SHP77 (cell line): ENCODE measurements around the gene TAB2.
A peak's percentile ranks its signal among the peaks of the same experiment; 100 is the strongest.

Source experiments
- DNase-seq, 2 experiments: peaks; one replicate each; lab custom pipeline; 2025; lab: John Stamatoyannopoulos, UW

Gene TAB2

GRCh38 chr6:149317644-149318571 is at the start of gene TAB2:
Gene TAB2, plus strand, starts transcription at chr6:149317712. Its CDS starts 52,286 bp downstream, at chr6:149369998.
- DNase-seq: peak in 1 of 2 experiments; percentile 20

GRCh38 chr6:149268146-149268545 is 49.4 kb upstream of the TAB2 start:
- DNase-seq: no peak

- no peak for DNase-seq
These were observed 48.7 kb upstream of the TAB2 start for GRCh38 chr6:149268768-149269167.

GRCh38 chr6:149270616-149271015 is 46.9 kb upstream of the TAB2 start:
- DNase-seq: no peak

- no peak for DNase-seq
These were observed 45.9 kb upstream of the TAB2 start for GRCh38 chr6:149271348-149272340.

GRCh38 chr6:149273318-149273717 is 44.2 kb upstream of the TAB2 start:
- DNase-seq: no peak

- no peak for DNase-seq
These were observed 41.9 kb upstream of the TAB2 start for GRCh38 chr6:149275621-149276020.

- no peak for DNase-seq
These were observed 39.9 kb upstream of the TAB2 start for GRCh38 chr6:149277621-149278020.

- no peak for DNase-seq
These were observed 38.5 kb upstream of the TAB2 start for GRCh38 chr6:149278997-149279396.

- DNase-seq: no peak
These were observed 32.6 kb upstream of the TAB2 start for GRCh38 chr6:149284904-149285303.

- no peak for DNase-seq
These were observed 31.9 kb upstream of the TAB2 start for GRCh38 chr6:149285626-149286025.

- DNase-seq: no peak
These were observed 30.6 kb upstream of the TAB2 start for GRCh38 chr6:149286905-149287304.

GRCh38 chr6:149289192-149289781 is 28.2 kb upstream of the TAB2 start:
- DNase-seq: no peak

GRCh38 chr6:149289966-149290365 is 27.5 kb upstream of the TAB2 start:
- no peak for DNase-seq

- DNase-seq: no peak
These were observed 24.3 kb upstream of the TAB2 start for GRCh38 chr6:149293244-149293643.

- DNase-seq: no peak
These were observed 16.9 kb upstream of the TAB2 start for GRCh38 chr6:149300563-149300962.

- no peak for DNase-seq
These were observed 14.8 kb upstream of the TAB2 start for GRCh38 chr6:149302723-149303122.

GRCh38 chr6:149303468-149303867 is 14.0 kb upstream of the TAB2 start:
- DNase-seq: no peak

- no peak for DNase-seq
These were observed 12.1 kb upstream of the TAB2 start for GRCh38 chr6:149305372-149305771.

GRCh38 chr6:149306967-149307366 is 10.5 kb upstream of the TAB2 start:
- DNase-seq: no peak

GRCh38 chr6:149311293-149311692 is 6.2 kb upstream of the TAB2 start:
- no peak for DNase-seq

- DNase-seq: no peak
These were observed 5.7 kb upstream of the TAB2 start for GRCh38 chr6:149311766-149312165.
